Vagina (tissue), 2 donors: Measurements from ENCODE around the gene CACNB1. TPM values are rescaled to one million over a fixed set of nuclear protein-coding genes. Genes with fewer than 3 reads are reported as not detected.

Source experiments
- DNase-seq, 2 donors: peaks; one replicate each; pipeline ENCODE4 v3.0.0-alpha.2; 2017; ENCODE audit errors: extremely low spot score in 2 of 2
- H3K27ac ChIP-seq: fragments of 200-600 bp; sonication (generic); one replicate; pipeline ENCODE4 v1.5.1; 2019
- H3K27me3 ChIP-seq: fragments of 200-600 bp; sonication (generic); one replicate; pipeline ENCODE4 v1.5.1; 2019
- H3K36me3 ChIP-seq, 2 donors: fragments of 200-600 bp; sonication (generic); one replicate each; pipeline ENCODE4 v1.5.1; 2017 to 2019
- H3K4me1 ChIP-seq: fragments of 200-600 bp; sonication (generic); one replicate; pipeline ENCODE4 v1.5.1; 2019
- H3K4me3 ChIP-seq, 2 donors: fragments of 200-600 bp; sonication (generic); 1 replicate in 1 of 2; 2 replicates in 1 of 2; pipeline ENCODE4 v1.5.1; 2016 to 2019
- H3K9me3 ChIP-seq: fragments of 200-600 bp; sonication (generic); one replicate; pipeline ENCODE4 v1.5.1; 2019
- CTCF ChIP-seq, 3 experiments: fragments of 450-650 bp in 2 of 3; fragments of 200-600 bp in 1 of 3; sonication (generic) in 1 of 3; IDR thresholded peaks; one replicate each; pipeline ENCODE4 v1.5.1; 2017 to 2019; ENCODE audit warnings: antibody characterized with exemption in 3 of 3, mild to moderate bottlenecking in 2 of 3, moderate library complexity in 2 of 3
- POLR2A ChIP-seq, 2 donors: fragments of 450-650 bp; IDR thresholded peaks; one replicate each; pipeline ENCODE4 v1.6.1; 2017; ENCODE audit warnings: antibody characterized with exemption in 2 of 2, mild to moderate bottlenecking in 2 of 2, moderate library complexity in 2 of 2
- POLR2AphosphoS5 ChIP-seq, 2 donors: sonication (generic); formaldehyde crosslinking; IDR thresholded peaks; one replicate each; pipeline ENCODE4 v1.9.0; 2017; ENCODE audit warnings: antibody characterized with exemption in 2 of 2, mild to moderate bottlenecking in 2 of 2, low read depth in 1 of 2; ENCODE audit not compliant: insufficient read depth in 1 of 2
- intact Hi-C: fragments of 100-400 bp; cut with DNase I; formaldehyde crosslinking; loops from one replicate; pipeline ENCODE4 v1.15.1; 2023
- total RNA-seq: library from RNA; depleted of rRNA; stranded (reverse); fragments of >200 nt; gene quantifications from one replicate; pipeline ENCODE4 v1.2.3, GENCODE V29; 2016

CACNB1 gene
- total RNA-seq, 1 donor from 2014 or later = 8.3 TPM

- no peak for DNase-seq
- Histone ChIP-seq H3K4me3 (no peak overlapping the region), H3K27ac (no peak overlapping the region)
These were observed 20.4 kb upstream of the CACNB1 start for GRCh38 chr17:39217734-39218369.

GRCh38 chr17:39213852-39214251, 16.4 kb upstream of the CACNB1 start:
- intact Hi-C loops = no loop called here
- DNase-seq = no peak
- no peaks in the 10 kb centered on the region for H3K36me3 ChIP-seq
- no peaks in the 10 kb centered on the region for H3K9me3 ChIP-seq
- no peaks in the 10 kb centered on the region for H3K27me3 ChIP-seq
- H3K4me3 ChIP-seq = no peak overlapping the region
- peaks cover 29% of the 10 kb centered on the region for H3K4me1 ChIP-seq
- no peak overlapping the region for H3K27ac ChIP-seq
- no peak for TF ChIP-seq POLR2A (IDR thresholded peaks at IDR 0.05)
- TF ChIP-seq CTCF (IDR thresholded peaks at IDR 0.05) = no peak
- no peak for TF ChIP-seq POLR2AphosphoS5 (IDR thresholded peaks at IDR 0.05; ENCODE audit: insufficient read depth in 1 of 2, low read depth in 1 of 2)

More at GRCh38 chr17:39217734-39218369, 20.4 kb upstream of the CACNB1 start:
- no peak for TF ChIP-seq POLR2AphosphoS5 (IDR thresholded peaks at IDR 0.05; ENCODE audit: insufficient read depth in 1 of 2, low read depth in 1 of 2)
- TF ChIP-seq CTCF (IDR thresholded peaks at IDR 0.05) = no peak
- TF ChIP-seq POLR2A (IDR thresholded peaks at IDR 0.05) = no peak
- H3K9me3 ChIP-seq = no peaks in the 10 kb centered on the region
- intact Hi-C loops = no loop called here
- no peaks in the 10 kb centered on the region for H3K27me3 ChIP-seq
- H3K4me1 ChIP-seq = peaks cover 4% of the 10 kb centered on the region
- H3K36me3 ChIP-seq = no peaks in the 10 kb centered on the region

- no peak overlapping the region for H3K4me3 ChIP-seq
- no peak overlapping the region for H3K27ac ChIP-seq
- H3K4me1 ChIP-seq = peaks cover 31% of the 10 kb centered on the region
- H3K36me3 ChIP-seq = no peaks in the 10 kb centered on the region
- no peaks in the 10 kb centered on the region for H3K27me3 ChIP-seq
- DNase-seq = no peak
- intact Hi-C loops = no loop called here
- TF ChIP-seq CTCF (IDR thresholded peaks at IDR 0.05) = no peak
- no peak for TF ChIP-seq POLR2AphosphoS5 (IDR thresholded peaks at IDR 0.05; ENCODE audit: insufficient read depth in 1 of 2, low read depth in 1 of 2)
- TF ChIP-seq POLR2A (IDR thresholded peaks at IDR 0.05) = no peak
- H3K9me3 ChIP-seq = no peaks in the 10 kb centered on the region
These were observed 15.5 kb upstream of the CACNB1 start for GRCh38 chr17:39212841-39213480.

GRCh38 chr17:39212195-39212810, 14.8 kb upstream of the CACNB1 start:
- intact Hi-C loops = no loop called here
- no peak for DNase-seq
- H3K4me1 ChIP-seq = peaks cover 31% of the 10 kb centered on the region
- H3K27me3 ChIP-seq = no peaks in the 10 kb centered on the region
- H3K4me3 ChIP-seq = no peak overlapping the region
- TF ChIP-seq POLR2A (IDR thresholded peaks at IDR 0.05) (no peak), CTCF (IDR thresholded peaks at IDR 0.05) (no peak)
- no peaks in the 10 kb centered on the region for H3K9me3 ChIP-seq
- no peaks in the 10 kb centered on the region for H3K36me3 ChIP-seq
- H3K27ac ChIP-seq = no peak overlapping the region

GRCh38 chr17:39210093-39210434, 12.6 kb upstream of the CACNB1 start:
- TF ChIP-seq POLR2A (IDR thresholded peaks at IDR 0.05) (no peak), CTCF (IDR thresholded peaks at IDR 0.05) (no peak), POLR2AphosphoS5 (IDR thresholded peaks at IDR 0.05; ENCODE audit: insufficient read depth in 1 of 2, low read depth in 1 of 2) (no peak)
- Histone ChIP-seq H3K4me1 (peaks cover 31% of the 10 kb centered on the region), H3K9me3 (no peaks in the 10 kb centered on the region), H3K36me3 (peaks cover 0 to 2% of the 10 kb centered on the region in 2 donors), H3K27ac (peak overlapping the region; percentile 21), H3K4me3 (peak overlapping the region; percentile 34 to 39), H3K27me3 (no peaks in the 10 kb centered on the region)
- DNase-seq = no peak
- intact Hi-C loops = no loop called here
